HG03097 (cell line): ENCODE measurements around the gene FAM209A.
"Not testable (repeated sequence)": the region's sequence is repeated elsewhere in the genome, so short reads cannot be mapped to it uniquely, and the experiment has no call there.

Experiments
- ATAC-seq: cut with Tn5 transposase; IDR thresholded peaks from one replicate; pipeline ENCODE4 v1.9.1; 2021; ENCODE audit not compliant: unreplicated experiment, low FRiP score

Gene FAM209A

GRCh38 chr20:56524444-56524843, at the start of gene FAM209A:
FAM209A (plus strand) TSS chr20:56524744; CDS start chr20:56524809, 65 bp downstream.
- not testable (repeated sequence) for ATAC-seq

GRCh38 chr20:56483970-56484369, 40.6 kb upstream of the FAM209A start:
- no peak for ATAC-seq

GRCh38 chr20:56487216-56487615, 37.3 kb upstream of the FAM209A start:
- ATAC-seq: no peak

- ATAC-seq: no peak
Observed at GRCh38 chr20:56488566-56488965, 36.0 kb upstream of the FAM209A start.

- no peak for ATAC-seq
Observed at GRCh38 chr20:56501116-56501515, 23.4 kb upstream of the FAM209A start.

GRCh38 chr20:56503916-56504315, 20.6 kb upstream of the FAM209A start:
- ATAC-seq: no peak

- ATAC-seq: no peak
Observed at GRCh38 chr20:56504373-56505005, 20.1 kb upstream of the FAM209A start.

- no peak for ATAC-seq
Observed at GRCh38 chr20:56506103-56506502, 18.4 kb upstream of the FAM209A start.

GRCh38 chr20:56511926-56512325, 12.6 kb upstream of the FAM209A start:
- ATAC-seq: no peak

GRCh38 chr20:56513161-56514150, 11.1 kb upstream of the FAM209A start:
- no peak for ATAC-seq

GRCh38 chr20:56516631-56517030, 7.9 kb upstream of the FAM209A start:
- no peak for ATAC-seq

- ATAC-seq: no peak
Observed at GRCh38 chr20:56517211-56517610, 7.3 kb upstream of the FAM209A start.

GRCh38 chr20:56517641-56518040, 6.9 kb upstream of the FAM209A start:
- ATAC-seq: no peak

GRCh38 chr20:56518126-56518525, 6.4 kb upstream of the FAM209A start:
- no peak for ATAC-seq

- no peak for ATAC-seq
Observed at GRCh38 chr20:56518721-56519398, 5.7 kb upstream of the FAM209A start.

GRCh38 chr20:56519551-56519950, 5.0 kb upstream of the FAM209A start:
- ATAC-seq: no peak

- no peak for ATAC-seq
Observed at GRCh38 chr20:56520180-56520579, 4.4 kb upstream of the FAM209A start.

GRCh38 chr20:56520746-56521354, 3.7 kb upstream of the FAM209A start:
- not testable (repeated sequence) for ATAC-seq

- ATAC-seq: no peak
Observed at GRCh38 chr20:56522311-56522710, 2.2 kb upstream of the FAM209A start.

- ATAC-seq: no peak
Observed at GRCh38 chr20:56527521-56527920, 3.0 kb downstream of the FAM209A start.

- not testable (repeated sequence) for ATAC-seq
Observed at GRCh38 chr20:56532946-56533345, 8.4 kb downstream of the FAM209A start, which contains the start of gene FAM209B. FAM209B (plus strand) TSS chr20:56533246; CDS start chr20:56533342, 96 bp downstream.
